Stimulated activated CD8-positive, alpha-beta memory T cell treated with anti-CD3 and anti-CD28 coated beads, Interleukin-4, amount 100 ng/mL, for 24 hours (primary cell): ENCODE data around the gene AVPR1A.
"Not testable (repeated sequence)": the region's sequence is repeated elsewhere in the genome, so short reads cannot be mapped to it uniquely, and the experiment has no call there.

Experiments
- DNase-seq: peaks from one replicate; pipeline ENCODE4 v3.0.0-alpha.2; 2020; ENCODE audit warnings: low read depth

Gene AVPR1A

DNA sequence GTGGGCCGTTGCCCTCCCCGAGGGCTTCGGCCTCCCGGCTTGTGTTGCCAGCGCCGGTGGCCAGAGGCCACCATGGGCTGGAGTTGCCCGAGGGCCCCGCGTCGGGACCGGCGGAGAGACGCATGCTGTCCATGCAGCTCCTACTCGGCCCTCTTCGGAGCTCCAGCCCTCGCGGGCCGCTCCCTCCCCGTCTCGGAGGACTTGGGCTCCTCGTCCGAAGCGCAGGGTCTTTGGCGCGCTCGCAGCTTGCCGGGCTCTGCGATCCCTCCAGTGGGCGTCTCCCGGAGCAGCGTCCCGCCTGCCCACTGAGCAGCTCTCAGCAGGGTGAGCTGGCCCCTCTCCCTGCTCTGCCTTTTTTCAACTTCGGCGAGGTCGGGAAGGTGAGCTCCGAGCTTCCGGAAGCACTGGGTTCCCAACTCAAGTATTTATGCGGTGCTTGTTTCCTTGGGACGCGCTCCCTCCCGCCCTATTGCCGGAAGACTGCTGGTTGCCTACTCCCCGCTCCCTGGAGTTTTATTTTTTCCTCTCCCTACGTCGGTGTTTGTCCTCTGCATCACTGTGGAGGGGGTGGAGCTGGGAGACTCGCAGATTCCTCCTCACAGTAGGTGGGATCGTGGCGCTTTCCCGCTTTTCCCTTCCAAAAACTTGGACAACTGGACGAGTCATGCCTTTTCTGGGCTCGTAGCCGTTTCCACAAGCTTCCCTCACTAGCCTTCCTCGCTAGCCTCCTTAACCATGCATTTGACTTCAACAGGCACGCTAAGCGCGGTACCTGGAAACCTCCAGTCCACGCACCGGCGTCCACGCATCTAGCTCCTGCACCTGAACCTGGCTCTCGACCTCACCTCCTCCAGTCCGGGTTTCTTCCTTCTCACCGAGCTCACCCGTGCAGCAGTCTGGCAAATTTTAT lies at the start of gene AVPR1A:
Gene AVPR1A (minus strand): TSS at position 489 of the 910 bp plus-strand sequence. CDS start 365 bp downstream, at position 124.
- DNase-seq = no peak

- DNase-seq = no peak
Measured at GRCh38 chr12:63196168-63196567, 45.2 kb upstream of the AVPR1A start.

GRCh38 chr12:63179224-63179623 lies 28.2 kb upstream of the AVPR1A start:
- DNase-seq = no peak

DNA sequence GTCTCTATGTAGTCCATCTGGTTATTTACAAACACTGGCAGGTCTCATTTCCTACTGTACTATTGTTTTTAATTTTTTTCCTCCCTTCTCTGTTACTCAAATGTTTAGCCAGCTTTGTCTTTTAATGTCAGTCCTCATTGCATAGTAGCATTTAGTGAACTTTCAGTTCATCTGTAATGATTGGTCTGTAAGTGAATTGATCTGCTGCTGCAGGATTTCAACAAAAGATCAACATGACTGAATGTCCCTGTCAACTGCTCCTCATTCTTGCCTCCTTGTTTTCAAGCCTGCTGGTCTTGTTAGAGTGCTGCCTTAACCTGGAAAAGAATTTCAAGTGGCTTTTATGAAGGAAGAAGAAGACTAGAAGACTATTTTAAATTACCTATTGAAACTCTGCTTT lies 19.3 kb upstream of the AVPR1A start:
- DNase-seq = no peak

DNA sequence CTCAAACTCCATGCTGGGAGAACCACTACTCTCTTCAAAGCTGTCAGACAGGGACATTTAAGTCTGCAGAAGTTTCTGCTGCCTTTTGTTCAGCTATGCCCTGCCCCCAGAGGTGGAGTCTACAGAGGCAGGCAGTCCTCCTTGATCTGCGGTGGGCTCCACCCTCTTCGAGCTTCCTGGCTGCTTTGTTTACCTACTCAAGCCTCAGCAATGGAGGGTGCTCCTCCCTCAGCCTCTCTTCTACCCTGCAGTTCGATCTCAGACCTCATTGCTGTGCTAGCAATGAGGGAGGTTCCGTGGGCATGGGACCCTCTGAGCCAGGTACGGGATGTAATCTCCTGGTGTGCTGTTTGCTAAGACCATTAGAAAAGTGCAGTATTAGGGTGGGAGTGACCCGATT lies 16.7 kb upstream of the AVPR1A start:
- DNase-seq = not testable (repeated sequence)

DNA sequence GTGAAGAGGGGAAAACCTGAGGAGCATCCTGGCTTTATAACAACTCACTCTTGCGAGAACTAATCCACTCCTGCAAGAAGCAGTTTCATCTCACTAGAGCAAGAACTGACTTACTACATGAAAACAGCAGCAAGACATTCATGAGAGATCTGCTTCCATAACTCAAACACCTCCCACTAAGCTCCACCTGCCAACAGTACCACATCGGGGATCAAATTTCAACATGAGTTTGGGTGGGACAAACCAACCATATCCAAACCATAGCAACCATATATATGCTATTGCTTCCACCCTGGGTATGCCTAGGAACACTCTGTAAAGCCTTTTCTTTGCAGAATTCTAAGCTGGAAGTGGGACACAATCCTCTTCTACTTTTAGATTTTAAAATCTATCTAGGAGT lies 13.9 kb upstream of the AVPR1A start:
- no peak for DNase-seq

DNA sequence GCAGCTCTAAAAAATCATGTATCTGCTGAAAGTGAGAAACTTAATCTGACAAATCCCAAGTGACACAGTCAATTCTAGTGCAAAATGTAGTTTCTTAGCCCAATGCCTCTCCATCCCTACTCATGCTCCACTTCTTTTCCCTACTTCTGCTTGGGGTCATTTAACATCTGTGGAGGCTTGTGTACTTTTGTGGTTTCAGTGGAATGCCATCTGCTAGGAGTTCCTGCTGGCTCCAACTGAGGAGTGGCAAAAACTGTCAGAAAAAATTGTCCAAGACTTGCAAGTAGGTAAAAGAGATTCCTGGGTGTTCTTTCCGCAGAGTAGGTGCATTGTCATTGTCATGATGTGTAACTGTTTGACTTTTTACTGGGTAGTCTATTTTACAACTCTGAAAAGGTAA lies 12.5 kb upstream of the AVPR1A start:
- no peak for DNase-seq

DNA sequence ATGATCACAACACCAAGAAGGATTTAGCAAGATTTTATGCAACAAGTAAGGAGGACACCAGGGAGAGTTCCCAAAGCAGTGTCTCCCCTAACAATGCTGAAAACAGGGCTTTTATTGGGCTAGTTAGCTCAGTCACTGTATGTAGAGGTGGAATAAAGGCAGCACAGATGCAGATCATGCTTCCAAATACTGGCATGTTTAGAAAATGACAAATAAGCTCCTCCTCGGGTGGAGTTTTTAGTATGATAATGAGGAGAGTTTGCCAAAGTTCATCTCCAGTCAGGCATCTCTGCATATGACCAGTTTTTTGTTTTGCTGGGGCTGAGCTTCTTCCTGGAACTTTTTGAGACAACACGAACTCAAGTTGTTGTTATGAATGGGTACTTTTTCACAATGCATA lies 4.4 kb upstream of the AVPR1A start:
- no peak for DNase-seq

DNA sequence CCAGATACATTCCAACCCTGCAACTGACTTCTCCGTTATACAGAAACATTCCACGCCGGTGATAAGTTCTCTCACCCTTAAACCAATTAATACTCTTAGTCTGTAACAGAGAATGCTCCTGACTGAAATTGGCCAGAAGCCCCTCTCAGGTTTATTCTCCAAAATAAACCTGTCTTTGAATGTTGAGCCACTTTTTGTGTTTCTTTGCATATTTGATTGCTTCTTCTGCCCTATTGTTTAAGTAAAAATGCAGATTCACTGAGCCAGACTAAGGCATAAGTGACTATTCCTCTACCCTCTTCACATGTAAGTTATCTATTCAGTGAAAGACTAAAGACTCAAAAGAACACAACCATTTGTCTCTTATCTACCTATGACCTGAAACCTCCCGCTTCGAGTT lies 3.6 kb upstream of the AVPR1A start:
- DNase-seq = no peak

- no peak for DNase-seq
Measured at GRCh38 chr12:63152321-63152700, 1.3 kb upstream of the AVPR1A start.

DNA sequence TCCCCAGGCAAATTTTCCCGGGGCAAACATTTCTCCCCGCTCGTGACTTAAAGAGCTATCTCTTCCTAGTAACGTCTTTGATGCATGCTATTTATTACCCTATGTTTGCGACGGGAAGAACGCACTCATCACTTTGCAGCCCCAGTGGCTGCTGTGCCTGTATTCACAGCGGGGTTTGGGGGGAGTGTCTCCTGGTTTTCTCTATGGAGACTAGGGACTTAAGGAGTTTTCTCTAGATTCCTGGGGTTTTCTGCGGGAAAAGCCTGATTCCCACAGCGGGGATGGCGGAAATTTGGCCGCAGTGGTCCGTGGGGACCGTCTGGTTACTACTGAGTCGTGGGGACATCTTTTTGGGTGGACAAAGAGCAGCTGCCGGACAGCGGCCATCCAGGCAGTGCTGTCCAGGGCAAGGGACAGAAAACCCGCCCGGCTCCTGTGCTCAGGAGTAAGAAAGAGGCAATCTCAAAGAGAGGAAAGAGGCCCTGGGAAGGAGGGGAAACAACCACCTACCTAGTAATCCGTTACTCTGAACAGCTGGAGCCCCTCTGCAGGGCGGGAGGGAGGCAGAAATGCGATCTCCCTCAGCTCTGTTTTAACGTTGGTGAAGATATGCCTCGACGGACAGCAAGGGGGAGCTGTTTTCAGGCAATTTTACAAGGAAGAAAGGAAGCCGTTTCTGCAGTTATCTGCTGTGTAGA lies 771 bp upstream of the AVPR1A start:
- DNase-seq = no peak

- DNase-seq = no peak
Measured at GRCh38 chr12:63149909-63150712, 890 bp downstream of the AVPR1A start.

- DNase-seq = no peak
Measured at GRCh38 chr12:63144556-63144955, 6.4 kb downstream of the AVPR1A start.

GRCh38 chr12:63138488-63138887 lies 12.5 kb downstream of the AVPR1A start:
- DNase-seq = no peak

DNA sequence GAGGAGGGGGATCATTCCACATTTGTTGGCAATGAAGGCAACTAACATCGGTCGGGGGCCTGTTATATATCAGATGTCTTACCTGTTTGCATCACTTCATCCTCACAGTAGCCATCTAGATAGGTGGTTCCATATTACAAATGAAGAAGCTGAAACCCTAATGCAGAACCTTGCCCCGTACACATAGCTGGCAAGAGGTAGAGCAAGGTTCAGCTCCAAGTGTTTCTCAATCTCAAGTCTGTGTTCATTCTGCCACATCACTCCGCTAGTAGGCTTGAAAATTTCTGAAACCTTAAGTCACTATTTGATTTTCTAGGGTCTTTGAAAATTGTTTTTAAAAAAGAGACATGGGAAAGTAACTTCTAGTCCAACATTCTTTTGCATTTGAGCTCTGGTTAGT lies 17.0 kb downstream of the AVPR1A start:
- no peak for DNase-seq

DNA sequence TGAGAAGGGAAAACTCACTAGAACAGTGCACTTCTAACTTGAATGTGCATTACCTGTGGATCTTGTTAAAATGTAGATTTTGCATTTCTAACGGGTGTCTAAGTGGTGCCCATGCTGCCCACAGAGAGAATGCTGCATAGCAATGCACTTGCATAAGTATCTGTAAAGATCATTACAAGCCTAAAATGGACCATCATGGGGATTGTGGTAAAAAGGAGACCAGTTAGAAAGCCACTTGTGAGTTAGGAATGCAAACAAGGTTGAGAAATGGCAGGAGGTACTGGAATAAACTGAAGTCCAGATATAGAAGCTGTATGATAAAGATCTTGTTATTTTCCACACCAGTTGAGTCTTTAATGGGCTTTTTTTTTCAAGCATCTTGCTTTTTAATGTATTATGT lies 18.8 kb downstream of the AVPR1A start:
- no peak for DNase-seq

DNA sequence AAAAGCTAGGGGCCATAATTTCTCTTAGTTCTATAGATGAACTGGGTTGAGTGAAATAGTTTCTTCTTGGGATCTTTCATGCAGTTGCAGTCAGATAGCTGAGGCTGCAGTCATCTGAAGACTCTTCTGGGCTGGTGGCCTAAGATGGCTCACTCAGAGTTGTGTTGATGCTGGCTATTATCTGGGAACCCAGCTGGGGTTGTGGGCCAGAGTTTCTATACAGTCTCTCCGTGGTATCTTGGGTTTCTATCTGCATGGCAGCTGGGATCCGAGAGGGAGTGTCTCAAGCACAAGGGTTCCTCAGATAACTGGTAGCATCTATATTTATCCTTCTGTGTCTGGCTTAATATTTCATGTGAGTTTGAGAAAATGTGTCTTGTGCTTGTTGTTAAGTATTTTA lies 21.1 kb downstream of the AVPR1A start:
- no peak for DNase-seq

DNA sequence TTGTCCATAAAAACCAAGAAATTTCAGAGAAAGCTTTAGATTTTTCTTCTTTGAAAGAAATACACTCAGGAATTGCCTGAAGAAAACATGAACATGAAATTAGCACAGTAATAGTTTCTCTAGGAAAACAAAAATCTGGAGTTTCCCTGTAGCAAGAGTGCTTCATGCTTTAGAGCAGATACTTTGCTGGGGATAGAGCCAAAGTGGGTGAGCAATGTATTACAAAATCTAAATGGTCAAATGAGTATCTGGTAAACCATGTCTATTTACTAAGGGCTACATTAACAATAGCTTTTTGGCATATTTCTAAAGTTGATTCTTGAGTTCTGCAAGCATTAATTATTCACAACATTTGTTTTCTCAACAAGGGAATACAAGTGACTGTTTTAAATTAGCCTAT lies 26.2 kb downstream of the AVPR1A start:
- no peak for DNase-seq

GRCh38 chr12:63103494-63104131 lies 47.4 kb downstream of the AVPR1A start:
- DNase-seq = no peak

DNA sequence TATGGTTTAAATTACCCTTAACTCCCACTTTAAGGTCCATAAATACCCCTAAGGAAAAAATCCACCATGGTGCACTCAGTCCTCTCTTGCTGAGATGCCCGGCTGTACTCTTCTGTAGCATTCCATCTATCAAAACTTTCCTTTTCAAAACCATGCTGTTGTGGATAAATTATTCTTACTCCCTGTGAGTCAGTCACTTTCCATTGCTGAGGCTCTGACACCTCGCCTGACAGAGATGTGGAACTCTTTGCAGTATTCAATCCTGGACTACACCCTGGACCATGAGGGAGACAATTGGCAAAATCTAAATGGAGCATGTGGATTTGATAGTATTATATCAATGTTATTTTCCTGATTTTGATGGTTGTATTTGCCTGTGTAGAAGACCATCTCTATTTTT lies 49.1 kb downstream of the AVPR1A start:
- no peak for DNase-seq

- DNase-seq = no peak
Measured at GRCh38 chr12:63098851-63099250, 52.1 kb downstream of the AVPR1A start.

- no peak for DNase-seq
Measured at GRCh38 chr12:63095369-63095980, 55.5 kb downstream of the AVPR1A start.
